ENCODE data around the gene RPS6KA1. TPM values are rescaled to one million over a fixed set of nuclear protein-coding genes. Genes with fewer than 3 reads are reported as not detected.

RPS6KA1 gene
- polyA plus RNA-seq (65.9 to 82.9 TPM (median 73.8 TPM) in 3 replicates), polyA minus RNA-seq (112 to 260 TPM (median 115 TPM) in 3 replicates)
- polyA plus RNA-seq (2011; ENCODE audit: low read depth), result 22.2 TPM
- 60.8 and 81.6 TPM in 2 replicates for polyA plus RNA-seq (2011; cell fraction: cytosol; rRNA removed)
- polyA plus RNA-seq (2011; cell fraction: nucleus; rRNA removed), result 63.6 and 79.7 TPM in 2 replicates
- polyA plus RNA-seq (2012; ENCODE audit: low replicate concordance), result 46.3 and 93.2 TPM in 2 replicates
- 137 TPM for polyA minus RNA-seq (2011; cell fraction: cytosol; rRNA and poly(A)+ RNA removed)
- 71.3 and 74.2 TPM in 2 replicates for polyA minus RNA-seq (2011; cell fraction: nucleus; rRNA and poly(A)+ RNA removed)

DNA sequence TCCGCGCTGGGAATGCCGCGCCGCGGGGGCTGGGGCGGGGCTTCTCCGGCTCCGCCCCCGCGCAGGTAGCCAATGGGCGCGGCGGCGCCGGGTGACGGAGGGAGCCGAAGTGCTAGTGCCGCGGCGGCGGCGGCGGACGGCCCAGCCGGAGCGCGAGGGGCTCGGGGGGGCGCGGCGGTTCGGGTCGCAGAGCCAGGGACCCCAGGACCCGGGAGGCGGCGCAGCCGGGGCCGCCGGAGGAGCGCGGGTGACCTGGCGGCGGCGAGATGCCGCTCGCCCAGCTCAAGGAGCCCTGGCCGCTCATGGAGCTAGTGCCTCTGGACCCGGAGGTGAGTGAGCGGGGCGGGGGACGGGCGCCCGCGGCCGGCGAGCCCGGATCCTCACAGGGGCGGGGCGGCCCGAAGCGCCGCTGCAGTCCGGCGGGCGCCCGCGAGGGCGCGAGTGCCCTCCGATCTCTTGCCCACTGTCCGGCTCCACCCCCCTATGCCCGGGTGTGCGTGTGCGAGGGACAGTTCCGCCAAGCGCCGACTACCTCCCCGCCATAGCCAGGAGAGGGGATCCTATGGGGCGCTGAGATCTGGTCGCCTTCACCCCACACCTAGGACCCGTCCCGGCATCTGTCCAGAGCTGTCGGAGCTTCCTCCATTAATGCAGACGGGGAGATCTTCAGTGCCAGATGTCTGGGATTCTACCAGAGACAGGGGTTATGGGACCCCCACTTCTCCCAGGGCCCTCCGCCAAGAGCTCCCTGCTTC lies at the start of gene RPS6KA1:
Gene RPS6KA1, plus strand, starts transcription at position 107 of the 755 bp plus-strand sequence. Its CDS starts 160 bp downstream, at position 267.
- no peaks in the 10 kb centered on the region for H3K27me3 ChIP-seq (ENCODE audit: control insufficient read depth, extremely low read depth, insufficient read depth, low read length)
- no peaks in the 10 kb centered on the region for H3K9me1 ChIP-seq (ENCODE audit: control insufficient read depth, extremely low read depth, insufficient read depth, low read length)
- peak within 1 kb of the TSS; percentile 80 for H2AFZ ChIP-seq (ENCODE audit: control insufficient read depth, low read length)
- peak within 1 kb of the TSS; percentile 93 for H3K4me2 ChIP-seq (ENCODE audit: control insufficient read depth, extremely low read depth, insufficient read depth, low read depth, low read length)
- H3K4me1 ChIP-seq (ENCODE audit: control insufficient read depth, extremely low read depth, insufficient read depth, low read length), result peaks cover 25% of the 10 kb centered on the region
- H3K27ac ChIP-seq (ENCODE audit: control insufficient read depth, insufficient read depth, low read length), result peak within 1 kb of the TSS; percentile 86
- DNase-seq (ENCODE audit: low read depth, low spot score) (no peak), FAIRE-seq (no peak)
- peaks cover 7% of the 10 kb centered on the region for H4K20me1 ChIP-seq (ENCODE audit: control insufficient read depth, extremely low read depth, insufficient read depth, low read length)
- no peaks in the 10 kb centered on the region for H3K9me3 ChIP-seq (ENCODE audit: control insufficient read depth, low read depth, low read length)
- peak within 1 kb of the TSS; percentile 95 for H3K9ac ChIP-seq (ENCODE audit: control insufficient read depth, extremely low read depth, insufficient read depth, low read length)
- H3K4me3 ChIP-seq (ENCODE audit: control insufficient read depth in 2 of 3, extremely low read depth in 1 of 3, insufficient read depth in 2 of 3, low read depth in 1 of 3, low read length in 3 of 3), result peak within 1 kb of the TSS; percentile 55 to 98 (median 93)
- dilution Hi-C loops (cut with MboI; ENCODE audit: extremely low pct_ligation_motif_present, low sequenced_read_pairs), result no loop called here
- TF ChIP-seq, protein P1, sequence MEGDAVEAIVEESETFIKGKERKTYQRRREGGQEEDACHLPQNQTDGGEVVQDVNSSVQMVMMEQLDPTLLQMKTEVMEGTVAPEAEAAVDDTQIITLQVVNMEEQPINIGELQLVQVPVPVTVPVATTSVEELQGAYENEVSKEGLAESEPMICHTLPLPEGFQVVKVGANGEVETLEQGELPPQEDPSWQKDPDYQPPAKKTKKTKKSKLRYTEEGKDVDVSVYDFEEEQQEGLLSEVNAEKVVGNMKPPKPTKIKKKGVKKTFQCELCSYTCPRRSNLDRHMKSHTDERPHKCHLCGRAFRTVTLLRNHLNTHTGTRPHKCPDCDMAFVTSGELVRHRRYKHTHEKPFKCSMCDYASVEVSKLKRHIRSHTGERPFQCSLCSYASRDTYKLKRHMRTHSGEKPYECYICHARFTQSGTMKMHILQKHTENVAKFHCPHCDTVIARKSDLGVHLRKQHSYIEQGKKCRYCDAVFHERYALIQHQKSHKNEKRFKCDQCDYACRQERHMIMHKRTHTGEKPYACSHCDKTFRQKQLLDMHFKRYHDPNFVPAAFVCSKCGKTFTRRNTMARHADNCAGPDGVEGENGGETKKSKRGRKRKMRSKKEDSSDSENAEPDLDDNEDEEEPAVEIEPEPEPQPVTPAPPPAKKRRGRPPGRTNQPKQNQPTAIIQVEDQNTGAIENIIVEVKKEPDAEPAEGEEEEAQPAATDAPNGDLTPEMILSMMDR (optimal IDR thresholded peaks at IDR 0.05 in 1 of 3, IDR thresholded peaks at IDR 0.05 in 1 of 3, conservative IDR thresholded peaks at IDR 0.05 in 1 of 3; ENCODE audit: extremely low read depth in 1 of 3, insufficient read depth in 2 of 3, low read length in 3 of 3), result no peak
- TF ChIP-seq EZH2 (IDR thresholded peaks at IDR 0.05; ENCODE audit: low read length), result no peak
- H3K36me3 ChIP-seq (ENCODE audit: control insufficient read depth in 2 of 2, extremely low read depth in 1 of 2, insufficient read depth in 2 of 2, low read length in 2 of 2), result peaks cover 5 to 6% of the 10 kb centered on the region in 2 experiments
- peaks cover 45% of the 10 kb centered on the region for H3K79me2 ChIP-seq (ENCODE audit: control insufficient read depth, insufficient read depth, low read length)

DNA sequence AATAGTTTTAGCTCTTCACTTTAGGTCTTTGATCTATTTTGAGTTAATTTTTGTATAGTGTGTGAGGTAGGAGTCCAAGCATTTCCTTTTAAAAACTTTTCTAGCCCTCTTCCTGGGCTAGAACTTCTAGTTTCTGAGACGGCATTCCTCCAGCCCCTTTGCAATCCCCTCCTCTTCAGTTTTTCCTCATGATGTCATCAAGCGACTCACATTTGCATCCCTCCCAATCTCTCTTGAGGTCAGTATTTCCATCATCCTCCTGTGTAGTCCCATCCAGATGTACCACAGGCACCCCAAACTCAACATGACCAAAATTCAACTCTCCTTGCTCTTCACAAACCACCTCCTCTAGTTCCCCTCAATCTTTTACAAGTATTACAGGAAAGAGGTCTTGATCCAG lies 46.6 kb upstream of the RPS6KA1 start:
- no peak overlapping the region for H3K4me3 ChIP-seq (ENCODE audit: control insufficient read depth in 2 of 3, extremely low read depth in 1 of 3, insufficient read depth in 2 of 3, low read depth in 1 of 3, low read length in 3 of 3)
- FAIRE-seq (no peak), DNase-seq (ENCODE audit: low read depth, low spot score) (no peak)
- no peak overlapping the region for H3K4me2 ChIP-seq (ENCODE audit: control insufficient read depth, extremely low read depth, insufficient read depth, low read depth, low read length)
- H3K27ac ChIP-seq (ENCODE audit: control insufficient read depth, insufficient read depth, low read length), result no peak overlapping the region
- H3K9me1 ChIP-seq (ENCODE audit: control insufficient read depth, extremely low read depth, insufficient read depth, low read length), result no peaks in the 10 kb centered on the region
- dilution Hi-C loops (cut with MboI; ENCODE audit: extremely low pct_ligation_motif_present, low sequenced_read_pairs), result no loop called here
- no peaks in the 10 kb centered on the region for H3K4me1 ChIP-seq (ENCODE audit: control insufficient read depth, extremely low read depth, insufficient read depth, low read length)
- TF ChIP-seq, protein P1 (optimal IDR thresholded peaks at IDR 0.05 in 1 of 3, IDR thresholded peaks at IDR 0.05 in 1 of 3, conservative IDR thresholded peaks at IDR 0.05 in 1 of 3; ENCODE audit: extremely low read depth in 1 of 3, insufficient read depth in 2 of 3, low read length in 3 of 3), result no peak
- no peak for TF ChIP-seq EZH2 (IDR thresholded peaks at IDR 0.05; ENCODE audit: low read length)
- no peaks in the 10 kb centered on the region for H4K20me1 ChIP-seq (ENCODE audit: control insufficient read depth, extremely low read depth, insufficient read depth, low read length)
- H3K9ac ChIP-seq (ENCODE audit: control insufficient read depth, extremely low read depth, insufficient read depth, low read length), result no peak overlapping the region
- H3K9me3 ChIP-seq (ENCODE audit: control insufficient read depth, low read depth, low read length), result no peaks in the 10 kb centered on the region
- H3K36me3 ChIP-seq (ENCODE audit: control insufficient read depth in 2 of 2, extremely low read depth in 1 of 2, insufficient read depth in 2 of 2, low read length in 2 of 2), result no peaks in the 10 kb centered on the region
- no peak overlapping the region for H2AFZ ChIP-seq (ENCODE audit: control insufficient read depth, low read length)
- H3K79me2 ChIP-seq (ENCODE audit: control insufficient read depth, insufficient read depth, low read length), result no peaks in the 10 kb centered on the region
- H3K27me3 ChIP-seq (ENCODE audit: control insufficient read depth, extremely low read depth, insufficient read depth, low read length), result no peaks in the 10 kb centered on the region
